Coronary artery (tissue), 2 donors: ENCODE measurements around the gene FAM72B.
"Not testable (repeated sequence)": the region's sequence is repeated elsewhere in the genome, so short reads cannot be mapped to it uniquely, and the experiment has no call there.

ENCODE experiments used
- DNase-seq: peaks from one replicate; pipeline ENCODE4 v3.0.0-alpha.2; 2017; ENCODE audit warnings: low spot score
- H3K27ac ChIP-seq, 2 donors: fragments of 200-600 bp; sonication (generic); one replicate each; pipeline ENCODE4 v1.5.1; 2016 to 2019
- H3K4me3 ChIP-seq: fragments of 200-600 bp; sonication (generic); 2 replicates; pipeline ENCODE4 v1.5.1; 2016; ENCODE audit warnings: mild to moderate bottlenecking, moderate library complexity

The FAM72B gene

GRCh38 chr1:121184290-121185127 is at the start of gene FAM72B, which contains the start of gene SRGAP2C:
Gene FAM72B (minus strand): TSS chr1:121184340. CDS start chr1:121183489, 851 bp downstream.
Gene SRGAP2C (plus strand): TSS chr1:121184975. CDS start chr1:121187447, 2,472 bp downstream.
- H3K27ac ChIP-seq, result peak within 1 kb of the TSS; percentile 51 to 91
- DNase-seq, result peak; percentile 99
- H3K4me3 ChIP-seq, result peak within 1 kb of the TSS; percentile 71

GRCh38 chr1:121232445-121233125 is 48.4 kb upstream of the FAM72B start:
- DNase-seq, H3K4me3 ChIP-seq: not testable (repeated sequence)

GRCh38 chr1:121230636-121231035 is 46.5 kb upstream of the FAM72B start:
- H3K27ac ChIP-seq, DNase-seq, H3K4me3 ChIP-seq: not testable (repeated sequence)

More at GRCh38 chr1:121232445-121233125, 48.4 kb upstream of the FAM72B start:
- H3K27ac ChIP-seq, result not testable (repeated sequence)

- not testable (repeated sequence) for H3K4me3 ChIP-seq, H3K27ac ChIP-seq, DNase-seq
Measured at GRCh38 chr1:121227544-121228330, 43.6 kb upstream of the FAM72B start.

GRCh38 chr1:121226925-121227324 is 42.8 kb upstream of the FAM72B start:
- not testable (repeated sequence) for H3K27ac ChIP-seq, DNase-seq, H3K4me3 ChIP-seq

- H3K4me3 ChIP-seq, H3K27ac ChIP-seq, DNase-seq: not testable (repeated sequence)
Measured at GRCh38 chr1:121226295-121226904, 42.3 kb upstream of the FAM72B start.

GRCh38 chr1:121224714-121225113 is 40.6 kb upstream of the FAM72B start:
- not testable (repeated sequence) for DNase-seq, H3K4me3 ChIP-seq, H3K27ac ChIP-seq

- not testable (repeated sequence) for H3K27ac ChIP-seq, H3K4me3 ChIP-seq, DNase-seq
Measured at GRCh38 chr1:121221770-121222169, 37.6 kb upstream of the FAM72B start.

GRCh38 chr1:121216676-121217075 is 32.5 kb upstream of the FAM72B start:
- not testable (repeated sequence) for H3K27ac ChIP-seq, H3K4me3 ChIP-seq, DNase-seq

- not testable (repeated sequence) for DNase-seq, H3K27ac ChIP-seq, H3K4me3 ChIP-seq
Measured at GRCh38 chr1:121215699-121216417, 31.7 kb upstream of the FAM72B start.

- not testable (repeated sequence) for H3K27ac ChIP-seq, H3K4me3 ChIP-seq, DNase-seq
Measured at GRCh38 chr1:121214544-121215156, 30.5 kb upstream of the FAM72B start.

GRCh38 chr1:121213491-121213890 is 29.4 kb upstream of the FAM72B start:
- not testable (repeated sequence) for H3K27ac ChIP-seq, DNase-seq, H3K4me3 ChIP-seq

GRCh38 chr1:121210778-121211177 is 26.6 kb upstream of the FAM72B start:
- H3K27ac ChIP-seq, H3K4me3 ChIP-seq, DNase-seq: not testable (repeated sequence)

GRCh38 chr1:121208375-121208774 is 24.2 kb upstream of the FAM72B start:
- H3K27ac ChIP-seq, DNase-seq, H3K4me3 ChIP-seq: not testable (repeated sequence)

GRCh38 chr1:121207328-121207727 is 23.2 kb upstream of the FAM72B start:
- not testable (repeated sequence) for H3K27ac ChIP-seq, H3K4me3 ChIP-seq, DNase-seq

- H3K4me3 ChIP-seq, DNase-seq: not testable (repeated sequence)
Measured at GRCh38 chr1:121205786-121206711, 21.9 kb upstream of the FAM72B start.

More at GRCh38 chr1:121205786-121206711, 21.9 kb upstream of the FAM72B start:
- not testable (repeated sequence) for H3K27ac ChIP-seq
